NOMO-1 treated with dmso at 0.1 percent for 144 hours (cell line): ENCODE data around the gene CELF4.

Source experiments
- DNase-seq: peaks from one replicate; lab custom pipeline; 2025; ENCODE audit not compliant: unreplicated experiment; lab: John Stamatoyannopoulos, UW

Gene CELF4

GRCh38 chr18:37395631-37396030 is 170.0 kb downstream of the CELF4 start:
- DNase-seq = no peak

- DNase-seq = no peak
These were observed 170.5 kb downstream of the CELF4 start for GRCh38 chr18:37395138-37395537.

- DNase-seq = no peak
These were observed 171.0 kb downstream of the CELF4 start for GRCh38 chr18:37394610-37394965.

- DNase-seq = no peak
These were observed 171.5 kb downstream of the CELF4 start for GRCh38 chr18:37393945-37394609.

- no peak for DNase-seq
These were observed 172.3 kb downstream of the CELF4 start for GRCh38 chr18:37393221-37393827.

- DNase-seq = no peak
These were observed 172.9 kb downstream of the CELF4 start for GRCh38 chr18:37392648-37393047.

- no peak for DNase-seq
These were observed 173.7 kb downstream of the CELF4 start for GRCh38 chr18:37391698-37392548.

- no peak for DNase-seq
These were observed 174.4 kb downstream of the CELF4 start for GRCh38 chr18:37391156-37391555.

GRCh38 chr18:37390687-37391086 is 174.9 kb downstream of the CELF4 start:
- no peak for DNase-seq

GRCh38 chr18:37389684-37390368 is 175.8 kb downstream of the CELF4 start:
- DNase-seq = no peak

- DNase-seq = no peak
These were observed 176.6 kb downstream of the CELF4 start for GRCh38 chr18:37389041-37389440.

- DNase-seq = no peak
These were observed 177.2 kb downstream of the CELF4 start for GRCh38 chr18:37388413-37388812.

GRCh38 chr18:37385846-37386778 is 179.5 kb downstream of the CELF4 start:
- no peak for DNase-seq

- no peak for DNase-seq
These were observed 181.6 kb downstream of the CELF4 start for GRCh38 chr18:37383846-37384595.

GRCh38 chr18:37383036-37383785 is 182.4 kb downstream of the CELF4 start:
- DNase-seq = no peak

- DNase-seq = no peak
These were observed 184.0 kb downstream of the CELF4 start for GRCh38 chr18:37381554-37381953.

- DNase-seq = no peak
These were observed 185.0 kb downstream of the CELF4 start for GRCh38 chr18:37380546-37381110.

- no peak for DNase-seq
These were observed 187.1 kb downstream of the CELF4 start for GRCh38 chr18:37378336-37379010.
